ENCODE measurements around the gene SDHAF4. TPM values are rescaled to one million over a fixed set of nuclear protein-coding genes. Genes with fewer than 3 reads are reported as not detected.

The SDHAF4 gene
- total and polyA plus RNA-seq, 2 experiments from 2014 or later: 11.9 to 16.0 TPM

GRCh38 chr6:70592391-70593117 is 25.8 kb downstream of the SDHAF4 start:
- Histone ChIP-seq H3K4me1 (ENCODE audit: insufficient read depth) (no peaks in the 10 kb centered on the region), H3K27ac (no peak overlapping the region), H3K36me3 (replicated peaks; ENCODE audit: insufficient read depth, low read depth) (no peaks in the 10 kb centered on the region), H3K27me3 (no peaks in the 10 kb centered on the region), H3K4me3 (no peak overlapping the region), H3K4me2 (no peak overlapping the region), H4K20me1 (ENCODE audit: insufficient read depth, poor library complexity, severe bottlenecking) (no peaks in the 10 kb centered on the region), H2AFZ (no peak overlapping the region), H3K9me2 (replicated peaks; ENCODE audit: insufficient read depth) (no peaks in the 10 kb centered on the region), H3K9me3 (ENCODE audit: low read depth) (no peaks in the 10 kb centered on the region), H3K79me2 (no peaks in the 10 kb centered on the region)
- TF ChIP-seq CTCF (IDR thresholded peaks at IDR 0.05; ENCODE audit: poor library complexity) (no peak), EZH2 (IDR thresholded peaks at IDR 0.05; ENCODE audit: borderline replicate concordance) (no peak), EZH2phosphoT487 (IDR thresholded peaks at IDR 0.05; ENCODE audit: low read depth, severe bottlenecking, unreplicated experiment) (no peak)
- no peak for DNase-seq (ENCODE audit: low spot score)
- 88% methylated on average over 5 of the region's 5 CpGs for WGBS (ENCODE audit: low lambda C conversion rate, missing lambda C conversion rate)

- no peak for DNase-seq (ENCODE audit: low spot score)
- Histone ChIP-seq H4K20me1 (ENCODE audit: insufficient read depth, poor library complexity, severe bottlenecking) (no peaks in the 10 kb centered on the region), H3K4me3 (no peak overlapping the region), H3K27ac (no peak overlapping the region), H3K36me3 (replicated peaks; ENCODE audit: insufficient read depth, low read depth) (no peaks in the 10 kb centered on the region), H3K27me3 (no peaks in the 10 kb centered on the region), H3K79me2 (no peaks in the 10 kb centered on the region), H3K4me1 (ENCODE audit: insufficient read depth) (no peaks in the 10 kb centered on the region), H3K4me2 (no peak overlapping the region), H2AFZ (no peak overlapping the region), H3K9me2 (replicated peaks; ENCODE audit: insufficient read depth) (no peaks in the 10 kb centered on the region), H3K9me3 (ENCODE audit: low read depth) (no peaks in the 10 kb centered on the region)
- TF ChIP-seq CTCF (IDR thresholded peaks at IDR 0.05; ENCODE audit: poor library complexity): no peak
- WGBS (ENCODE audit: low lambda C conversion rate, missing lambda C conversion rate): 94% methylated on average over 3 of the region's 3 CpGs
Measured at GRCh38 chr6:70593118-70593486, 26.4 kb downstream of the SDHAF4 start.

DNA sequence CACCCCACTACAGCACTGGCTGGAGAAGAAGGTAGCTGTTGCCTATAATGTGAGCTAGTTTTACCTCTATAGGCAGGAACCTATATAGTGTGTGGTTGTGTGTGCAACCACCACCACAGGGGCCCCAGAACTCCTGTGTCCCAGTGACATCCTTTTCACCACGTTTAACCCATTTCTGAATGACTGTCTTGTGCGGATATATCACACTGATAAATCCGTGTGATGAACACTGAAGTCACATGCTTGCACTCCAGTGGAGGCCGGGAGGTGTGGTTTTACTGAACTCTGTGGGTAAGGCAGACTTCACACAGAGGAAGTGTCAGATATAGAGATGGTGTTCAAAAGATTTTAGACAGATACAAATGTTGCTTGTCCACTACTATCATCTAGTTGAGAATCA is 32.5 kb downstream of the SDHAF4 start:
- Histone ChIP-seq H3K4me1 (ENCODE audit: insufficient read depth) (no peaks in the 10 kb centered on the region), H3K9me2 (replicated peaks; ENCODE audit: insufficient read depth) (no peaks in the 10 kb centered on the region), H3K27ac (no peak overlapping the region), H3K79me2 (no peaks in the 10 kb centered on the region), H3K36me3 (replicated peaks; ENCODE audit: insufficient read depth, low read depth) (no peaks in the 10 kb centered on the region), H3K4me3 (no peak overlapping the region), H4K20me1 (ENCODE audit: insufficient read depth, poor library complexity, severe bottlenecking) (no peaks in the 10 kb centered on the region), H3K27me3 (no peaks in the 10 kb centered on the region), H3K4me2 (no peak overlapping the region), H3K9me3 (ENCODE audit: low read depth) (no peaks in the 10 kb centered on the region), H2AFZ (no peak overlapping the region)
- TF ChIP-seq EZH2 (IDR thresholded peaks at IDR 0.05; ENCODE audit: borderline replicate concordance): no peak
- no peak for DNase-seq (ENCODE audit: low spot score)
- 88% methylated on average over 4 of the region's 4 CpGs for WGBS (ENCODE audit: low lambda C conversion rate, missing lambda C conversion rate)

DNA sequence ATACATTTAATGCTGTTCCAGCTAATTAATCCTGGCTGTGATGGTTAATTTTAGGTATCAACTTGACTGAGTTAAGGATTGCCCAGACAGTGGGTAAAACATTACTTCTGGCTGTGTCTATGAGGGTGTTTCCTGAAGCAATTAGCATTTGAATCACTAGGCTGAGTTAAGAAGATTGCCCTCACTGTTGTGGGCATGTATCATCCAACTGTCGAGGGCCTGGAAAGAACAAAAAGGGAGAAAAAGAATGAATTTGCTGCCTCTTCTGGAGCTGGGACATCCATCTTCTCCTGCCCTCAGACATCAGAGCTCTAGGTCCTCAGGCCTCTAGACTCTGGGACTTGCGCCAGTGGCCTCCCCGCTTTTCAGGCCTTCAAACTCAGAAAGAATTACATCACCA is 34.3 kb downstream of the SDHAF4 start:
- no peak overlapping the region for H3K4me2 ChIP-seq
- no peak overlapping the region for H2AFZ ChIP-seq
- no peaks in the 10 kb centered on the region for H4K20me1 ChIP-seq (ENCODE audit: insufficient read depth, poor library complexity, severe bottlenecking)
- no peaks in the 10 kb centered on the region for H3K9me2 ChIP-seq (replicated peaks; ENCODE audit: insufficient read depth)
- H3K27me3 ChIP-seq: no peaks in the 10 kb centered on the region
- DNase-seq (ENCODE audit: low spot score): no peak
- WGBS (ENCODE audit: low lambda C conversion rate, missing lambda C conversion rate): 82% methylated on average over 3 of the region's 3 CpGs
- no peak for TF ChIP-seq EZH2 (IDR thresholded peaks at IDR 0.05; ENCODE audit: borderline replicate concordance)
- TF ChIP-seq EZH2phosphoT487 (IDR thresholded peaks at IDR 0.05; ENCODE audit: low read depth, severe bottlenecking, unreplicated experiment): no peak
- no peak for TF ChIP-seq CTCF (IDR thresholded peaks at IDR 0.05; ENCODE audit: poor library complexity)
- H3K9me3 ChIP-seq (ENCODE audit: low read depth): no peaks in the 10 kb centered on the region
- H3K27ac ChIP-seq: no peak overlapping the region
- H3K4me1 ChIP-seq (ENCODE audit: insufficient read depth): no peaks in the 10 kb centered on the region
- H3K36me3 ChIP-seq (replicated peaks; ENCODE audit: insufficient read depth, low read depth): no peaks in the 10 kb centered on the region
- no peak overlapping the region for H3K4me3 ChIP-seq
- no peaks in the 10 kb centered on the region for H3K79me2 ChIP-seq
